HFF-Myc (cell line): ENCODE results near the gene RNASEH2A.
A peak's percentile ranks its signal among the peaks of the same experiment; 100 is the strongest.

Source experiments
- DNase-seq: peaks from one replicate; pipeline ENCODE4 v3.0.0-alpha.2; 2011; ENCODE audit warnings: low read depth; ENCODE audit errors: extremely low read depth
- H3K4me3 ChIP-seq: replicated peaks from 2 replicates; pipeline ENCODE4 v1.5.1; 2011; ENCODE audit warnings: low read depth, mild to moderate bottlenecking, control low read depth, low read length
- CTCF ChIP-seq: IDR thresholded peaks from 2 replicates; pipeline ENCODE4 v1.5.1; 2012; ENCODE audit warnings: mild to moderate bottlenecking, low read depth, low read length, control low read depth; ENCODE audit errors: missing control alignments

Gene RNASEH2A

GRCh38 chr19:12806242-12807081 is at the start of gene RNASEH2A:
RNASEH2A (plus strand) TSS chr19:12806584; CDS start chr19:12806674, 90 bp downstream.
- H3K4me3 ChIP-seq: peak within 1 kb of the TSS; percentile 72
- TF ChIP-seq CTCF: no peak
- DNase-seq: no peak

GRCh38 chr19:12757544-12758274 is 48.7 kb upstream of the RNASEH2A start:
- no peak for DNase-seq
- H3K4me3 ChIP-seq: peak overlapping the region; percentile 23
- peak; percentile 96 for TF ChIP-seq CTCF

- H3K4me3 ChIP-seq: no peak overlapping the region
- TF ChIP-seq CTCF: no peak
- no peak for DNase-seq
These were observed 46.7 kb upstream of the RNASEH2A start for GRCh38 chr19:12759686-12760085.

DNA sequence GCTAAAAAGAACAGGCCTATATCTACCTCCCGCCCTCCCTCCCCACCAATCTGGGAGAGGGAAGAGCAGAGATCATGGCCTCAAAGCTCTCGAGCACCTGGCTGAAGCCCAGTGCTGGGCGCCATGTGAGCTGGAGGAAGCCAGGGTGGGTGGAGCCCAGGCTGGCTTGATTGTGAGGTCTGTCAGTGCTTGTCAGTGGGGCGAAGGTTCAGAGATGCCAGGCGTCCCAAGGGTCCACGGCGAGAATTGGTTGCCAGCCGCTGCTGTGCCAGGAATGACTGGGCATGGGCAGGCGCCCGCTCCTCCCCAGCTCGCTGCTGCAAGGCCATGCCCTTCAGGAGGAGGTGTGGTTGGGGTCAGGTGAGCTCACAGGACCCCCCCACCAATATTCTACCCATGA is 43.3 kb upstream of the RNASEH2A start:
- TF ChIP-seq CTCF: no peak
- DNase-seq: no peak
- no peak overlapping the region for H3K4me3 ChIP-seq

DNA sequence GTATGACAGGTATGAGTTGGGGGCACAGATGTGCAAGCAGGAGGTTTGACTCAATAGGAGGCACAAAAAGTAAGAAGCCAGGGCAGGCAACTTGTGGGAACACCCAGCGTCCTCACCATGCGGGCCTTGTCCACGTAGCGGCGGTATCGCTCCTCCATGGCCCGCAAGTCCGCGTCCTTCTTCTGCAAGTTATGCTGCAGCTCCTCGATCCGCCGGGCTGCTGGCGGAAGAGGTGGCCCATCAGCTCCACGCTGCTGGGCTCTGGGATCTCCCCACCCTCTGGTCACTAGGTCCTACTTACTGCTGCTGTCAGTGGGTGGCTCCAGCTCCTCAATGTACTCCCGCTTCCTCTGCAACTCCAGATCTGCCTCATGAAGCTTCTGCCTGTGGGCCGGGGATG is 41.7 kb upstream of the RNASEH2A start:
- no peak for DNase-seq
- no peak for TF ChIP-seq CTCF
- no peak overlapping the region for H3K4me3 ChIP-seq

DNA sequence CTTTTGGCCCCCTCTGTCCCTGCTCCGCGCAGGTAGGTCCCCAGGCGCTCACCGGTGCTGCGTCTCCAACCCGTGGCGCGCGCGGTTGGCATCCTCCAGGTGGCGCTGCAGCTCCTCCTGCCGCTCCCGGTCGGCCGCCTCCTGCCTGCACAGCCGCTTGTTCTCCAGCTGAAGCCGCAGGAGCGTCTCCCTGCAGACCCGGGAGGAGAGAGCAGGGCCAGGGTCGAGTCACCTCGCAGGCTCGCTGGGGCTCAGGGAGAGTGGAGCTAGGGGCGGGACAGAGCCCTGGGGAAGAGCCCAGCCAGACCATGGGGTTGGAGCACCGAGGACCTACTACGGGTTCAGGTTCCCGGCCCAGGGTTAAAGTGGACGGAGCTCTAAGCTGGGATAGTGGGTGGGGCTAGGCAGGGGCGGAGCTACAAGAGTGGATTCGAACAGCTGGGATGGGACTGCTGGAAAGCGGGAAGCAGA is 40.3 kb upstream of the RNASEH2A start:
- peak overlapping the region; percentile 35 for H3K4me3 ChIP-seq
- peak; percentile 53 for TF ChIP-seq CTCF
- DNase-seq: no peak
